SIG-M5 treated with dmso at 0.1 percent for 504 hours (cell line): ENCODE measurements around the gene PHETA1.

Source experiments
- DNase-seq: peaks from one replicate; lab custom pipeline; 2025; ENCODE audit not compliant: unreplicated experiment; lab: John Stamatoyannopoulos, UW

The PHETA1 gene

DNA sequence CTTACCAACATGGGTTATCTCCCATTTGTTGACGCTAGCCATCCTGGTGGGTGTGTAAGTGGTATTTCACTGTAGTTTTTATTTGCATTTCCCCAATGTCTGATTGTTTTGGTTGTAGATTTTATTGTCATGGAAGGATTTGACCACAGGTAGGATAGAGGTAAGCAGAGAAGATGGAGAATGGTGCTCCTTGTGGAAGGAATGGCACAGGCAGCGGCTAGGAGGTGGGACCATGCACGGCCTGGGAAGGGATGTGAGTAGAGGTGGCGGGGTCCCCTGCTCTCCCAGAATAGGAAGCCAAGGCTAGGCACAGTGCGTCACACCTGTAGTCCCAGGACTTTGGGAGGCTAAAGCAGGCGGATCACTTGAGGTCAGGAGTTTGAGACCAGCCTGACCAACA, 41.4 kb downstream of the PHETA1 start:
- DNase-seq: no peak

DNA sequence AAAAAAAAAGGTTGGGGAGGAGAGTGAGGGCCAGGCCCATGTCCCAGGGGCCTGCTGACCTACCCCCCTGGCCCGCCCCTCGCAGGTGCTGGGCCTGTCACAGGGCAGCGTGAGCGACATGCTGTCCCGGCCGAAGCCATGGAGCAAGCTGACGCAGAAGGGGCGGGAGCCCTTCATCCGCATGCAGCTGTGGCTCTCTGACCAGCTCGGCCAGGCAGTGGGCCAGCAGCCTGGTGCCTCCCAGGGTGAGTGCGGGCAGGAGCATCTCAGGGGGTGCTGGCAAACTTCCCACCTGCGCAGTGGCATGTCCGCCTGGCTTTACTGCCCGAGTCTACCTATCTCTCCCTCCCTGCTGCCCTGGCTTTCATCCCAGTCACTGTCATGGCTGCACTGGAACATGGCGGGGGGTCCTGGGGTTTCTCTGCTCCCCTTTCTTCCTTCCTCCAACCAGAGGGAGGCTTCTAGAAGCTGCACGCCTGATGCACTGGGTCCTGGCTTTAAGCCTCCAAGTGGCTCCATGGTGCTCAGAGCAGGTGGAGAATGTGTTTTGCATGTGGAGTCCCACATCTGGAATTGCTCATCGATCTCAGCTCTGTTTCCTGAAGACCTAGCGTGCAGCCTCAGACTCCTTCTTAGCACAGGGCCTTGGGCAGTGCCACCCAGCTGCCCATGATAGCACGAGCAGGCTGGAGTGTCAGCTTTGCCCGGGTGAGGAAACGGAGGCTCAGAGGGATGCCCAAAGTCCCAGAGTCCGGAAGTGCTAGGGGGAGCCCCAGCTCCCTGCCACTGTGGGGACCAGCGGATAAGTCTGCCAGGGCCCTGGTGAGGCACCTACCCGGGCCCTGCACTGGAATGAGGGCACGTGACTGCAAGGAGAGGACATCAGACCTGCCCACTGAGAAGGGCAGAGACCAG, 46.3 kb downstream of the PHETA1 start:
- no peak for DNase-seq

DNA sequence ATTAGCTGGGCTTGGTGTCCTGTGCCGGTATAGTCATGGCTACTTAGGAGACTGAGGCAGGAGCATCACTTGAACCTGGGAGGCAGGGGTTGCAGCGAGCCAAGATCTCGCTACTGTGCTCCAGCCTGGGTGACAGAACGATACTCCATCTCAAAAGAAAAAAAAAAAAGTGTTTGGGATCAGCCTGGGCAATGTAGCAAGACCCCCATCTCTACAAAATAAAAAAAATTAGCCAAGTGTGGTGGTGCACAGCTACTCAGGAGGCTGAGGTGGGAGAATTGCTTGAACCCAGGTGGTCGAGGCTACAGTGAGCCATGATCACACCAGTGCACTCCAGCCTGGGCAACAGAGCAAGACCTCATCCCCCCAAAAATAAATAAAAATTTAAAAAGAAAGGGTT, 47.6 kb downstream of the PHETA1 start:
- DNase-seq: no peak

DNA sequence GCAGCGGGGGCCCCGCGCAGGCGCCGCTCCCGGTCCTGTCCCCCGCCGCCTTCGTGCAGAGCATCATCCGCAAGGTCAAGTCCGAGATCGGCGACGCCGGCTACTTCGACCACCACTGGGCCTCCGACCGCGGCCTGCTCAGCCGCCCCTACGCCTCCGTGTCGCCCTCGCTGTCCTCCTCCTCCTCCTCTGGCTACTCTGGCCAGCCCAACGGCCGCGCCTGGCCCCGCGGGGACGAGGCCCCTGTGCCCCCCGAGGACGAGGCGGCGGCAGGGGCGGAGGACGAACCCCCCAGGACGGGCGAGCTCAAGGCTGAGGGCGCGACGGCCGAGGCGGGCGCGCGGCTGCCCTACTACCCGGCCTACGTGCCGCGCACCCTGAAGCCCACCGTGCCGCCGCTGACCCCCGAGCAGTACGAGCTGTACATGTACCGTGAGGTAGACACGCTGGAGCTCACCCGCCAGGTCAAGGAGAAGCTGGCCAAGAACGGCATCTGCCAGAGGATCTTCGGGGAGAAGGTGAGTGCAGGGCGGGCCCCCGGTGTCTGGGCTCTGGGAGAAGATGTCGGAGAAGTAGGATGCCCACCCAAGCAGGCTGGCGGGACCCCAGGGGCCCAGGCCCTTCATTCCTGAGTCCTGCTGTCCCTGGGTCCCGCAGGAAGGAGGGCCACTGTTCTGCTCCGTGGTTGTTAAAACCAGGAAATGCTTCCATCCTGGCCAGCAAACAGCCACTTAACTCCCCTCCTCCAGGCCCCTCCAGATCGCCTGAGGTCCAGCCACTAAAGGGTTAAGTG, 48.4 kb downstream of the PHETA1 start:
- no peak for DNase-seq

DNA sequence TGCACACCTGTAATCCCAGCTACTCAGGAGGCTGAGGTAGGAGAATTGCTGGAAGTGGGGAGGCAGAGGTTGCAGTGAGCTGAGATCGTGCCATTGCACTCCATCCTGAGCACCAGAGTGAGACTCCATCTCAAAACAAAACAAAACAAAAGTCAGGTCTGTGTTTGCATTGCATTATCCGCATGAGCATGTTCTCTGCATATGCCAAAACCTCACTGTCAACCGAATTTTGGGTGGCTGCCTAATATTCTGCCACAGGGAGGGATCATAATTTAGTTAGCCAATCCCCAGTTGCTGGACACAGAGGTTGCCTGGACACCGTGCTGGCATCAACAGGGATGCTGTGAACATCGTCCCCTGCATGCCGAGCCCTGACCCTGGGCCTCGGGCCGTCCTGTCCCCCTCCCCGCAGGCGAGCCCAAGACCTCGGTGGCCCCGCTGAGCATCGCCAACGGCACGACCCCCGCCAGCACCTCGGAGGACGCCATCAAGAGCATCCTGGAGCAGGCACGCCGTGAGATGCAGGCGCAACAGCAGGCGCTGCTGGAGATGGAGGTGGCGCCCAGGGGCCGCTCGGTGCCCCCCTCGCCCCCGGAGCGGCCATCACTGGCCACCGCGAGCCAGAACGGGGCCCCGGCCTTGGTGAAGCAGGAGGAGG, 49.2 kb downstream of the PHETA1 start:
- no peak for DNase-seq

DNA sequence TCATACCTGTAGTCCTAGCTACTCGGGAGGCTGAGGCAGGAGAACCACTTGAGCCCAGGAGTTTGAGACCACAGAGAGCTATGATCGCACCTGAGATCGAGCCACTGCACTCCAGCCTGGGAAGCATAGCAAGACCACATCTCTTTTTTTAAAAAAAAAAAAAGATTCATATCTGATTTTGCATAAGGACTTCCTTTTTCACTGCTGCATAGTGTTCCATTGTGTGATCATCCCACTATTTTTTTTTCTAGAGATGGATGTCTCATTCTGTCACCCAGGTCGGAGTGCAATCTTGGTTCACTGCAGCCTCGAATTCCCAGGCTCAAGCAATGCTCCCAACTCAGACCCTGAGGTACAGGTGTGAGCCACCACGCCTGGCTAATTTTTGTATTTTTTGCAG, 50.4 kb downstream of the PHETA1 start:
- DNase-seq: no peak

DNA sequence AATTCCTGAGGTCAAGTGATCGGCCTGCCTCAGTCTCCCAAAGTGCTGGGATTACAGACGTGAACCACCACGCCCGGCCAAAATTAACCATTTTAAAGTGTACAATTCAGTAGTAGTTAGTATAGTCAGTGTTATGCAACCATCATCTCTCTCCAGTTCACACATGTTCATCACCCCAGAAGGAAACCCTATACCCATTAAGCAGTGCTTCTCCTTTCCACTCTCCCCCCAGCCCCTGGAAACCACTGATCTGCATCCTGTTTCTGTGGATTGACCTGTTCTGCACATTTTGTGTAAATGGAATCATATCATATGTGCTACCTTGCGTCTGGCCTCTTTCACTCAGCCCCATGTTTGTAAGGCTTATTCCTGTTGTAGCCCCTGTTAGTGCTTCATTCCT, 52.2 kb downstream of the PHETA1 start:
- peak; percentile 52 for DNase-seq

DNA sequence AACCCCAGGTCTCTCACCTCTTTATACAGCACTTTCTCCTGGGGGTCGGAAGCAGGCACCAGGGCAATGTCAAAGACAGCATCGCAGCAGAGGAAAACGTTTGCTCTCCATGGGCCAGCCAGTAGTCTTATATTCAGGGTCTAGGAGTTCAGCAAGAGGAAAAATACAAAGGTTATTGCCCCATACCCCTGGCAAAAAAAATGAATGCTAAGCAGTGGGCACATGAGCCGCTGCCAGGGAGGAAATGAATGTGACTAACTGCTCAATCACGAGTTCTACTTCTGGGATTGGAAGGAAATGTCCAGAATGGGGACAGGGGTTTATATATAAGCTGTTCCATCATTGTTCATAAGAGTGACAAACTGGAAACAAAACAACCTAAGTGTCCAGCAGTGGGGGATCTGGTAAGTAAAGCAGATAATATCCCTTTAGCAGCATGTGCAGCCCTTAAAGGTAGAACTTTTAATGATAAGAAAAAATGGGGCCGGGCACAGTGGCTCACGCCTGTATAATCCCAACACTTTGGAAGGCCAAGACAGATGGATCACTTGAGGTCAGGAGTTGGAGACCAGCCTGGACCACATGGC, 53.8 kb downstream of the PHETA1 start:
- peak; percentile 6 for DNase-seq

DNA sequence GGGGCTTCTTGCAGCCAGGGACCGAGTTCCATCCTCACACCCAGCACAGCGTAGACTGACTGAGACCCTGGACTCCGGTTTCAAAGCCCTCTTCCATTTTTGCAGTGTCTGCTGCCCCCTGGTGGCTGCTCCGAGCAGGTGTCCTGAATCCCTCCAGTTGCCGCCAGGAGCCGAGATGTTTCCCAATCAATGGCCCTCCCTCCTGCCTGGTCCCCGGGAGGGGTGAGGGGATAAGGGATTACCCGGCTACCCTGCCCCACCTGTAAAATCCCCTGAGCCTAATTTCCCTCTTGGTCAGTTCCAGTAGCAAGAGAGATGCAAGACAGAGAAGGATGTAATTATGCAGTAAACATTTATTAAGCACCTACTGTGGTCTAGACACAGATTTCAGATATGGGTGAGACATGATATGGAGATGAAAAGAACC, 55.0 kb downstream of the PHETA1 start:
- DNase-seq: peak; percentile 73

DNA sequence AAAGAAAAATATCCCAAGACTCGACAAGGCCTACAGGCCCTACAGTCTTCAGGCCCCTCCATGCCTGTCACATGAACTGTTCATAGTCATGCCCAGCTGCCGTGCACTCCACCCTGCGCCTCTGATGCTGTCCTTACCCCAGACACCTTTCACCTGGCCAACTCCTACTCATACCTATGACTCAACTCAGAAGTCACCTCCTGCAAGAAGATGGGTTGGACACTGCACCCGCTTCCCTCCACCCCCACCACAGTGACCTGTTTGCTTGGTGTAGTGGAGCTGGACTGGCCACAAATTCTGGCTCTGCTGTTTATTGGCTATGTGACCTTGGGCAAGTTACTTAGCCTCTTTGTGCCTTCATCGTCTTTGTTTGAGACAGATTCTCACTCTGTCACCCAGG, 56.2 kb downstream of the PHETA1 start:
- DNase-seq: no peak

DNA sequence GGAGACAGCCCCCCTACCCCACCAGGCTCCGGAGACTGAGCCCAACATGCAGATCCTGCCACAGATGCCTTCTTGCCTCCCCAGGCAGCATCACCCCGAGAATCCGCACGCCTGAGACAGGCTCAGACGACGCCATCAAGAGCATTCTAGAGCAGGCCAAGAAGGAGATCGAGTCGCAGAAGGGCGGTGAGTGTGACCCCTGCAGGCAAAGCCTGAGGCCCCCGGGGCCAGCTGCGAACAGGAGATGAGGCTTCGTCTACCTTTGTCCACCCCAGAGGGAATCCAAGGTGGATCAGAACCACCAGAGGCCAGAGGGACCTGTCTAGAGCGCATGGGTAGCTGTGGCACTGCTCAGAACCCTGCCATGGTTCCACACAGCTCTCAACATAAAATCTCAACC, 56.9 kb downstream of the PHETA1 start:
- no peak for DNase-seq

DNA sequence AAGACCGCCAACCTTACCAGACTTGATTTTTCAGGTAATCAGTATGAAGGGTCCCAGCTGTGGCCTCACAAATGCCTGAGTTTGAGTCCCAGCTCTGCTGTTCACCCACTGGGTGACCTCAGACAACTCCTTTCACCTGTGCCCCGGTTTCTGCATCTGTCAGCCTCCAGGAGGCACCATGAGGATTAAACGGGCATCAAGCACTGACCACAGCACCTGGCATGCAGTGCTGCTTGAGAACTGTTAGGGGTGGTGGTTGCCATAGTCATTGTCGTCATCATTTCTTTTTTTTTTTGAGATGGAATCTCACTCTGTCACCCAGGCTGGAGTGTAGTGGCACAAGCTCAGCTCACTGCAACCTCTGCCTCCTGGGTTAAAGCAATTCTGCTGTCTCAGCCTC, 57.9 kb downstream of the PHETA1 start:
- DNase-seq: no peak
